Heart right ventricle (tissue), 16 donors: Measurements from ENCODE around the gene FGF10. TPM values are rescaled to one million over a fixed set of nuclear protein-coding genes. Genes with fewer than 3 reads are reported as not detected.

Experiments used
- ATAC-seq, 8 donors: fragments of 200-7000 bp; cut with Tn5 transposase; one replicate each; pipeline ENCODE4 v1.9.1; 2020; ENCODE audit warnings: mild to moderate bottlenecking in 8 of 8, moderate library complexity in 8 of 8, moderate number of reproducible peaks in 1 of 8
- DNase-seq, 2 donors: peaks; one replicate each; pipeline ENCODE4 v3.0.0-alpha.2; 2020
- H3K27ac ChIP-seq, 10 donors: fragments of 200-600 bp; sonication (generic) in 2 of 10; one replicate each; pipeline versions ENCODE4 v1.5.0 to v1.8.0; 2020 to 2022; ENCODE audit warnings: mild to moderate bottlenecking in 3 of 10
- H3K27me3 ChIP-seq, 7 donors: fragments of 200-600 bp; one replicate each; pipeline ENCODE4 v1.8.0; 2021 to 2022; ENCODE audit warnings: mild to moderate bottlenecking in 2 of 7
- H3K36me3 ChIP-seq, 9 donors: fragments of 200-600 bp; sonication (generic) in 1 of 9; one replicate each; pipeline versions ENCODE4 v1.5.0 to v1.8.0; 2020 to 2022; ENCODE audit warnings: mild to moderate bottlenecking in 2 of 9
- H3K4me1 ChIP-seq, 9 donors: fragments of 200-600 bp; sonication (generic) in 1 of 9; one replicate each; pipeline versions ENCODE4 v1.5.0 to v1.8.0; 2020 to 2022; ENCODE audit warnings: mild to moderate bottlenecking in 4 of 9
- H3K4me3 ChIP-seq, 10 donors: fragments of 200-600 bp; sonication (generic) in 2 of 10; one replicate each; pipeline versions ENCODE4 v1.5.0 to v1.8.0; 2020 to 2022; ENCODE audit warnings: mild to moderate bottlenecking in 7 of 10, moderate library complexity in 2 of 10
- H3K9me3 ChIP-seq, 11 donors: fragments of 200-600 bp in 10 of 11; sonication (generic) in 2 of 11; one replicate each; pipeline versions ENCODE4 v1.5.0 to v1.8.0; 2013 to 2022; ENCODE audit warnings: mild to moderate bottlenecking in 2 of 11, control low read depth in 1 of 11, moderate library complexity in 1 of 11
- CTCF ChIP-seq, 9 donors: fragments of 200-600 bp; sonication (generic) in 2 of 9; IDR thresholded peaks; one replicate each; pipeline versions ENCODE4 v1.5.0 to v1.8.0; 2021 to 2022; ENCODE audit warnings: antibody characterized with exemption in 9 of 9, mild to moderate bottlenecking in 5 of 9, moderate library complexity in 1 of 9
- WGBS, 2 donors: extraction: QIAGEN DNeasy Blood & Tissue Kit; methylation state at CpG; one replicate each; pipeline ENCODE4 v1.1.7; 2013; ENCODE audit warnings: inconsistent platforms in 1 of 2; 5-methylcytosine and 5-hydroxymethylcytosine counted together
- intact Hi-C, 10 donors: fragments of 100-400 bp; cut with DNase I; formaldehyde crosslinking; loops; one replicate each; pipeline versions ENCODE4 v1.11.1 to v1.14.2; 2022
- polyA plus RNA-seq, 2 donors: library from polyadenylated mRNA; stranded (reverse); fragments of 200-250 nt; gene quantifications; one replicate each; pipeline ENCODE4 v1.2.3, GENCODE V29; 2013
- total RNA-seq, 10 donors: library from RNA; stranded (reverse); fragmentation: NEBNext Ultra II Directional in 3 of 10; extraction: Animal tissue kit (Norgen Biotek cat#: 25700) in 3 of 10; gene quantifications; one replicate each; pipeline versions ENCODE4 v1.2.1 to v1.2.4, GENCODE V29; 2021 to 2023
- donor health status: Arrhythmogenic right ventricular cardiomyopathy.
- donor health status: ischemic (EF 13 %, LVEDD 7.1; RV severe dilation, severe dysfunction).
- donor health status: healthy with polysubstance abuse.
- donor health status: DM: no; HTN: yes; CAD: no.
- donor health status: DM: no; HTN: no; CAD: no.
- donor health status: ischemic (EF 25% LVEDD 6.9; RV normal size, moderate dysfunction).
- donor health status: ischemic (EF 25% LVEDD 5.7; RV mildly dilated, moderate dysfunction).
- donor health status: healthy.
- donor health status: DM: yes; HTN: yes; CAD: no.
- donor health status: Ischemic cardiomyopathy.
- donor health status: ischemic (EF 35%, LVEDD 5.7; RV mildly dilated, moderate dysfunction).
- donor health status: nonischemic (EF 11% LVEDD 7.7; RV severe dilation, severe dysfunction).
- donor health status: DM: yes; HTN: yes; CAD: no.
- donor health status: PGD.
- donor health status: ischemic (EF 29% LVEDD 5.4; RV normal size, mild dysfunction).
- donor health status: nonischemic (EF 23%, LVEDD 6.1; RV moderate dilation, normal function).

Gene FGF10
- total and polyA plus RNA-seq, 12 donors, result 0.26 to 6.1 (median 0.66) TPM; not detected in 1

DNA sequence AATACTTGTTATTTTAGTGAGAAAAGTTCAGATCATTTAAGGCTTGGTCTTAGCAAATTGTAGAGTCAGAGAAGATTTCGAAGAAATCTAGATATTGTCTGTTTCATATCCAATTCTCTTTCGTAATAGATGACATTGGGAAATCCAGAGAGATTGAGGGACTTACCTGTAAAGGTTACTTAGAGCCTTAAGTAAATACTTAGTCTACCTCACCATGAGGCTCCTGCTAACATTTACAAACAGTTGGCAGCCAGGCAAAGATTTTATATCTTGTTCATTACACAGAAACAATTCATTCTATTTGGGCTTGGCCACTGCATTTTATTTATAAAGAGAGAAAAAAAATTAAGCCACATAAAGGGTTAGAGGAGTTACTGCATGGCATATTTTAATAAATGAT is 70.3 kb downstream of the FGF10 start:
- ATAC-seq, result no peak

DNA sequence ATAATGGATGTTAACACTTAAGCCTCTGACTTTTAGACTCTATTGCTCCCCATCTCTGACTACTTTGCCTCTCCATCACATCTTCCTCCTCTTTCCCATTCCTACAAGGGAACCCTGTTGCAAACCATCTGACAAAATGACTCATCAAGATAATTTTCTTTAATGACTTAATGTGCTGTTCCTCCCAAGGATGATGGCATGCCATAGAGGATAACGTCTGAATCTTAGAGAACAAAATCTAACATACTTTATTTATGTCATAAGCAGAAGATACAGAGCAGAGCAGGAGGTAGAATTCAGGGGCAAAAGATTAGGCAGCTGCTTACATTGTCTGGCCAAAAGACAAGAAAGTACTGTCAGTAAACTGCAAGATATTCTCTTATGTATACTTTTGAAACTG is 76.8 kb downstream of the FGF10 start:
- no peak overlapping the region for H3K27ac ChIP-seq
- H3K4me3 ChIP-seq, result no peak overlapping the region
- TF ChIP-seq CTCF (IDR thresholded peaks at IDR 0.05), result no peak
- DNase-seq (no peak), ATAC-seq (no peak)
- intact Hi-C loops, result loop anchor here in 1 of 10 donors (10.0 kb wide), 1 partner anchor 58 kb away; no protein-coding TSS in a partner anchor
- WGBS, 2 donors, result 23 to 26% methylated on average over 1 of the region's 1 CpG
- H3K27me3 ChIP-seq, result no peaks in the 10 kb centered on the region
- H3K36me3 ChIP-seq, result no peaks in the 10 kb centered on the region
- no peaks in the 10 kb centered on the region for H3K4me1 ChIP-seq
- no peaks in the 10 kb centered on the region for H3K9me3 ChIP-seq

More for the DNA sequence above, 70.3 kb downstream of the FGF10 start:
- DNase-seq, result no peak
- Histone ChIP-seq H3K9me3 (no peaks in the 10 kb centered on the region), H3K4me3 (no peak overlapping the region), H3K27ac (no peak overlapping the region), H3K36me3 (no peaks in the 10 kb centered on the region), H3K4me1 (no peaks in the 10 kb centered on the region), H3K27me3 (no peaks in the 10 kb centered on the region)
- WGBS, 2 donors, result 83 to 94% methylated on average over 2 of the region's 2 CpGs
- intact Hi-C loops, result loop anchor here in 1 of 10 donors (10.0 kb wide), 1 partner anchor 64 kb away; no protein-coding TSS in a partner anchor
- TF ChIP-seq CTCF (IDR thresholded peaks at IDR 0.05), result no peak

DNA sequence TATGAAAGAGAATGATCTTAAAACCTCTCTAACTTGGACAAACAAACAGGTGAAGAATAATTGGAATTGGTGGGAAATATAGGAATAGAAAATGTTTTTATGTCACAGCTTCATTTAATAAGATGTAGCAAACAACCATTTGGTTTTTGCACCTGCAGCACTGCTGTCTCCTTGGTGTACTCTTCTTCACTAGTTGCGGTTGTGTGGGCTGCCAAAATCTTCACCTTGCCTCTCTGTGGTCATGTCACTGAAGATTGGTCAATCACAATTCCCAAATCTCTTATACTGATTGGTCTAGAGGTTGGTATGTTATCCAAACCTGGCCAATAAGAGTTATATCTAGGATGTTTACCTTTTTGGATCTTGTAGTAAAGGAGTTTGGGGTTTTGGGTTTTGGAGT is 88.7 kb downstream of the FGF10 start:
- DNase-seq (no peak), ATAC-seq (no peak)
- Histone ChIP-seq H3K4me3 (no peak overlapping the region), H3K27ac (no peak overlapping the region), H3K9me3 (no peaks in the 10 kb centered on the region), H3K4me1 (no peaks in the 10 kb centered on the region), H3K27me3 (no peaks in the 10 kb centered on the region), H3K36me3 (no peaks in the 10 kb centered on the region)
- intact Hi-C loops, result no loop called here
- 86 to 89% methylated on average over 1 of the region's 1 CpG for WGBS, 2 donors
- TF ChIP-seq CTCF (IDR thresholded peaks at IDR 0.05), result no peak

GRCh38 chr5:44299394-44299793 is 89.8 kb downstream of the FGF10 start:
- no peaks in the 10 kb centered on the region for H3K36me3 ChIP-seq
- no peaks in the 10 kb centered on the region for H3K4me1 ChIP-seq
- intact Hi-C loops, result no loop called here
- H3K9me3 ChIP-seq, result no peaks in the 10 kb centered on the region
- WGBS, 2 donors, result 80 to 85% methylated on average over 4 of the region's 4 CpGs
- TF ChIP-seq CTCF (IDR thresholded peaks at IDR 0.05), result no peak
- no peaks in the 10 kb centered on the region for H3K27me3 ChIP-seq
- H3K27ac ChIP-seq, result no peak overlapping the region
- no peak for DNase-seq
- ATAC-seq, result no peak
- H3K4me3 ChIP-seq, result no peak overlapping the region
